Ascending aorta (tissue), 2 donors: ENCODE measurements around the gene THAP7. TPM values are rescaled to one million over a fixed set of nuclear protein-coding genes. Genes with fewer than 3 reads are reported as not detected.

Experiments
- DNase-seq, 2 donors: peaks; one replicate each; pipeline ENCODE4 v3.0.0-alpha.2; 2019; ENCODE audit warnings: low spot score in 2 of 2
- H3K27ac ChIP-seq, 2 donors: fragments of 200-600 bp; sonication (generic); one replicate each; pipeline ENCODE4 v1.5.1; 2016 to 2017; ENCODE audit warnings: mild to moderate bottlenecking in 1 of 2
- H3K27me3 ChIP-seq: fragments of 200-600 bp; sonication (generic); one replicate; pipeline ENCODE4 v1.5.1; 2017
- H3K36me3 ChIP-seq, 2 donors: fragments of 200-600 bp; sonication (generic); one replicate each; pipeline ENCODE4 v1.5.1; 2016
- H3K4me1 ChIP-seq, 2 donors: fragments of 200-600 bp; sonication (generic); one replicate each; pipeline ENCODE4 v1.5.1; 2016 to 2017; ENCODE audit warnings: mild to moderate bottlenecking in 1 of 2
- H3K4me3 ChIP-seq, 2 donors: fragments of 200-600 bp; sonication (generic); one replicate each; pipeline ENCODE4 v1.5.1; 2016 to 2017; ENCODE audit warnings: mild to moderate bottlenecking in 1 of 2
- H3K9me3 ChIP-seq, 2 donors: fragments of 200-600 bp; sonication (generic); one replicate each; pipeline ENCODE4 v1.5.1; 2016
- intact Hi-C: fragments of 100-400 bp; cut with DNase I; formaldehyde crosslinking; loops from one replicate; pipeline ENCODE4 v1.15.1; 2023
- total RNA-seq: library from RNA; depleted of rRNA; stranded (reverse); fragments of >200 nt; gene quantifications from one replicate; pipeline ENCODE4 v1.1.0, GENCODE V29; 2016
- TF ChIP-seq, protein P1 (sequence below), 3 experiments: fragments of 200-600 bp in 2 of 3; fragments of 450-650 bp in 1 of 3; sonication (generic) in 2 of 3; IDR thresholded peaks; one replicate each; pipeline ENCODE4 v1.5.1; 2016 to 2019; ENCODE audit warnings: antibody characterized with exemption in 3 of 3, mild to moderate bottlenecking in 1 of 3, moderate library complexity in 1 of 3

The THAP7 gene
- total RNA-seq, 1 donor from 2014 or later = 37.9 TPM

DNA sequence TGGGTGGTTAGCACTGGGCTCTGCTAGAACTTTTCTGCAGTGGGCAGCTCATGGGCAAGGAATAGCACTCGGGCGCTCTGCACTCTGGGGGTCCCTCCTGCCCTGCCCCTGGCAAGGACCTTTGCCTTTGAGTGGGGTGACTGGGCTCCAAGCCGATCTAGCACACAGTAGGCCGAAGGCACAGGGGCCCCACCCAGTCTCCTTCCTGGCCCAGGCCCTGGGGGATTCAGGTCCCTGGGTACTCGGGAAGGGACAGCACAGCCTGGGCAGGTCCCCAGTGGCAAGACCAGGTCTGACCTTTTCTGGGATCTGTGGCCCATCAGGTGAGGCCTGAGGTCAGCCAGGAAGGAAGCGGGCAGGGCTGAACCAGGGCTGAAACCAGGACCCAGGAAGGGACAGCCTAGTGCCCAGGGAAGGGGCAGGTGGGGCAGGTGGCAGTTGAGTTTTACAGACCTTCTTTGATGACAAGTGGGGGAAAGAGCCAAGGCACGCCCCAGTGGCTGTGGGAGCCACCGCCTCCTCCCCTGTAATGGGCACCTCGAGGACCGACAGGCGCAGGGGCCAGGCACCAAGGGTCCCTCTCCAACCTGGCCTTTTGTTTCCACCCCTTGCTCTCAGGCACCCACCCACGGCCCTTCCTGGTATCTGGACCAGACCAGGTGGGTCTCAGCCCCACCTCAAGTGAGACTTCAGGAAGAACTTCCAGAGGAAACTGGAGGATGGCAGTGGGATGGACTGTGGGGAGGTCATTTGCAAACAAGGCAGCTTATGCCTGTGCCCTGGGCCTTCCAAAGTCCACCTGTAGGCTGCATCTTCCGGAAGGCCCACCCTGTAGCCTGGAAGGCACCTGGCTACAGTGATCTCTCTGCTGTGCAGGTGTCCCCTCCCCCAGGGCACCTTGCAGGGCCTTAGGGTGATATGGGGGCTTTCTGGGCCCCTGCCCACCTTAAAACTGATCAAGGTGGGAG lies 35.7 kb downstream of the THAP7 start:
- H3K36me3 ChIP-seq = no peaks in the 10 kb centered on the region
- no peak for DNase-seq
- TF ChIP-seq, protein P1, sequence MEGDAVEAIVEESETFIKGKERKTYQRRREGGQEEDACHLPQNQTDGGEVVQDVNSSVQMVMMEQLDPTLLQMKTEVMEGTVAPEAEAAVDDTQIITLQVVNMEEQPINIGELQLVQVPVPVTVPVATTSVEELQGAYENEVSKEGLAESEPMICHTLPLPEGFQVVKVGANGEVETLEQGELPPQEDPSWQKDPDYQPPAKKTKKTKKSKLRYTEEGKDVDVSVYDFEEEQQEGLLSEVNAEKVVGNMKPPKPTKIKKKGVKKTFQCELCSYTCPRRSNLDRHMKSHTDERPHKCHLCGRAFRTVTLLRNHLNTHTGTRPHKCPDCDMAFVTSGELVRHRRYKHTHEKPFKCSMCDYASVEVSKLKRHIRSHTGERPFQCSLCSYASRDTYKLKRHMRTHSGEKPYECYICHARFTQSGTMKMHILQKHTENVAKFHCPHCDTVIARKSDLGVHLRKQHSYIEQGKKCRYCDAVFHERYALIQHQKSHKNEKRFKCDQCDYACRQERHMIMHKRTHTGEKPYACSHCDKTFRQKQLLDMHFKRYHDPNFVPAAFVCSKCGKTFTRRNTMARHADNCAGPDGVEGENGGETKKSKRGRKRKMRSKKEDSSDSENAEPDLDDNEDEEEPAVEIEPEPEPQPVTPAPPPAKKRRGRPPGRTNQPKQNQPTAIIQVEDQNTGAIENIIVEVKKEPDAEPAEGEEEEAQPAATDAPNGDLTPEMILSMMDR (IDR thresholded peaks at IDR 0.05) = no peak
- intact Hi-C loops = loop anchor here (10.0 kb wide), 1 partner anchor 109 kb away; no protein-coding TSS in a partner anchor
- peaks cover 0 to 3% of the 10 kb centered on the region in 2 donors for H3K4me1 ChIP-seq
- no peaks in the 10 kb centered on the region for H3K9me3 ChIP-seq
- H3K4me3 ChIP-seq = no peak overlapping the region
- H3K27ac ChIP-seq = no peak overlapping the region
- peaks cover 12% of the 10 kb centered on the region for H3K27me3 ChIP-seq

DNA sequence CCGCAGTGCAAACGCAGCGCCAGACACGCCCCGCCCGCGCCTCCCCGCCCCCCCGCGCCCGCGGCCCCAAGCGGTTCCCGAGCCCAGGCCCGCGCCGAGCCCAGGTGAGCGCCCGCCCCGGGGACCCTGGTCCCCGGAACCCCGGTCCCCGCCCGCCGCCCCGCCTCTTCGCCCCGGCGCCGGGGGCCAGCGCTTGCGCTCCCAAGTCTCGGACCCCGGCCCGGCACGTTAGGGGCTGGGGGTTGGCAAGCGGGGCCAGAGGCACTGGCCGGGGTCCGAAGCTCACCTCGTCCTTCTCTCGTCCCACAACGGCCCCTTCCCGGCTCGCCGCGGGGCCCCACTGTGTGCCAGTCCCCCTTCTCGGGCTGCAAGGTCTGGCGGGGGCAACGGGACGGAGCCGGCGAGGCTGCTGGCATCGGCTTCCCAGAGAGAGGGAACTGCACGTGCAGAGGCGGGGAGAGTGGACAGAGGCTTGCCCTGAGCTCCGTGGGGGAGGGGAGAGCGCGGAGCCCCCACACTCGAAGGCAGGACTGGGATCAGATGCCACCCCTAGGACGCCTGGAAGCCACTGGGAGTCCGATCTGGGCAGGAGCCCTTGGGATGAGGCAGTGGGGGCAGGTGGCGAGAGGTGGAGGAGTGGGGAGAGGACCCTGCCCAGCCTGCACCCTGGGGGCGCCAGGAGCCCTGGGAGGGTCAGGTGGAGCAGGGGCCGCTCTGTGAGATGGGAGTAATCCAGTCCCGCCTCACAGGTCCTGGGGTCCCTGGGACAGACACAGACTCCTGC lies 36.6 kb downstream of the THAP7 start:
- H3K9me3 ChIP-seq = no peaks in the 10 kb centered on the region
- H3K4me1 ChIP-seq = peaks cover 0 to 3% of the 10 kb centered on the region in 2 donors
- DNase-seq = no peak
- peak overlapping the region; percentile 28 to 61 for H3K4me3 ChIP-seq
- H3K27ac ChIP-seq = no peak overlapping the region
- no peaks in the 10 kb centered on the region for H3K36me3 ChIP-seq
- intact Hi-C loops = loop anchor here (10.0 kb wide), 1 partner anchor 110 kb away; no protein-coding TSS in a partner anchor
- TF ChIP-seq, protein P1 (IDR thresholded peaks at IDR 0.05) = no peak
- peaks cover 12% of the 10 kb centered on the region for H3K27me3 ChIP-seq

DNA sequence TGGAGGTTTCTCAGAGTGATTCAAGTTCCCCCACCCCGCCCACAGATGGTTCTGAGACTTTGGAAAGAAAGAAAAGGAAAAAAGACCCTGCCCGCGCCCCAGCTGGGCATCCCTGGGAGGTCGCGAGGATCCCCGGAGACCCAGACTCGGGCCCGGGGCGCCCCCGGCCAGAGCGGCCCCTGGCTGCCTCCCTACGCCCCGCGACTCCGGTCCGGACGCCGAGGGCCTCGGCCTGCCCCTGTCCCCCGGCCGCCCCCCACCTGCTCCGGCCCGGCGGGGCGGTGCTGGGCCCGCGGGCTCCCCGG lies 37.2 kb downstream of the THAP7 start:
- Histone ChIP-seq H3K27ac (no peak overlapping the region), H3K4me3 (peak overlapping the region; percentile 28 to 61)
- TF ChIP-seq, protein P1 (IDR thresholded peaks at IDR 0.05) = no peak

DNA sequence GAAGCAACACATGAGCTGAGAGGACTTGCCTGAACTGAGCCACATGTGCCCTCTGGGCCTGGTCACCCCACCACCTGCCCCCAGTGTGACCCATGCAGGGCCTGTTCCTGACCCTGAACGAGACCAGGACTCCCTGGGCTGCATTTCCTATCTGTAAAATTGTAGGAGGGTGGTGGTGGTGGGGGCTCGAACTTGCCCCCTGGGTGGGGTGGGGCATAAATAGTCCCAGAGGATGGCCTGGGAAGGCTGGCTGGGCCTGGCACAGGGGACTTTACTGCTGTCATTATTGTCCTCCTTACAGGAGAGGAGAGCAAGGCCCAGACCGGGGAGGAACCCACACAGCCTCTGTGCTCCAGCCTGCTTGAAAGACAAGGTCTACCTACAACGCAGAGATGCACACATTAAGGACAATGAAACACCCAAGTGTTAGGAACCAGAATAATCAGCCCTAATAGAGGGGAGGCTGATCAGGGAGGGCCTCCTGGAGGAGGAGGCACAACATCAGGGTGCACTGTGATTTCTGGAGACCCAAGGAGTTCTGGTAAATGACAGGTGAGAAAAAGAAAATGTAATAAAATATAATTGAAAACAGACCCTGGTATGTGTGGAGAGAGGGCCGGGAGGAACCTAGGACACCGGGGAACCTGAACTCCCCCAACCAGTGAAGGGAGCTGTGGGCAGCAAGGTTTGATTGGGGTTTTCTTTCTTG lies 37.7 kb downstream of the THAP7 start:
- intact Hi-C loops = loop anchor here (10.0 kb wide), 1 partner anchor 111 kb away; no protein-coding TSS in a partner anchor
- H3K36me3 ChIP-seq = no peaks in the 10 kb centered on the region
- TF ChIP-seq, protein P1 (IDR thresholded peaks at IDR 0.05) = no peak
- peak overlapping the region; percentile 28 to 61 for H3K4me3 ChIP-seq
- no peak for DNase-seq
- no peaks in the 10 kb centered on the region for H3K9me3 ChIP-seq
- no peak overlapping the region for H3K27ac ChIP-seq
- H3K4me1 ChIP-seq = peaks cover 0 to 3% of the 10 kb centered on the region in 2 donors
- H3K27me3 ChIP-seq = peaks cover 12% of the 10 kb centered on the region

More for the DNA sequence above, 37.2 kb downstream of the THAP7 start:
- no peak for DNase-seq
- Histone ChIP-seq H3K27me3 (peaks cover 12% of the 10 kb centered on the region), H3K36me3 (no peaks in the 10 kb centered on the region), H3K4me1 (peaks cover 0 to 3% of the 10 kb centered on the region in 2 donors), H3K9me3 (no peaks in the 10 kb centered on the region)
- intact Hi-C loops = loop anchor here (10.0 kb wide), 1 partner anchor 110 kb away; no protein-coding TSS in a partner anchor
